OCI-LY3 (cell line): ENCODE measurements around the gene REEP1.

Source experiments
- H2AFZ ChIP-seq: fragments of 200-600, 300-600 bp; shearing (Covaris generic); 2 replicates; pipeline ENCODE4 v1.6.0; 2014; ENCODE audit warnings: antibody characterized with exemption, low read depth, low read length
- H3K27ac ChIP-seq: fragments of 200-600, 300-600 bp; sonication (generic); 2 replicates; pipeline ENCODE4 v1.5.1; 2014; ENCODE audit warnings: mild to moderate bottlenecking, low read length, moderate library complexity, mixed read lengths
- H3K27me3 ChIP-seq: fragments of 200-600, 300-600 bp; sonication (generic); 2 replicates; pipeline ENCODE4 v1.6.1; 2014; ENCODE audit warnings: low read depth, low read length, mixed read lengths
- H3K36me3 ChIP-seq: fragments of 200-600, 300-600 bp; sonication (generic); replicated peaks from 2 replicates; pipeline ENCODE3; 2014; ENCODE audit warnings: low read depth, low read length, mixed read lengths
- H3K4me1 ChIP-seq: fragments of 300-600, 200-600 bp; sonication (generic); 2 replicates; pipeline ENCODE4 v1.6.1; 2014; ENCODE audit warnings: low read length, mixed read lengths
- H3K4me2 ChIP-seq: fragments of 200-600, 300-600 bp; sonication (generic); 2 replicates; pipeline ENCODE4 v1.6.1; 2014; ENCODE audit warnings: low read length, mixed read lengths
- H3K4me3 ChIP-seq: fragments of 300-600, 200-600 bp; sonication (generic); 2 replicates; pipeline ENCODE4 v1.5.1; 2014; ENCODE audit warnings: antibody characterized with exemption, mild to moderate bottlenecking, low read length, moderate library complexity
- H3K79me2 ChIP-seq: fragments of 300-600, 200-600 bp; shearing (Covaris generic); 2 replicates; pipeline ENCODE4 v1.6.1; 2014; ENCODE audit warnings: mild to moderate bottlenecking, low read length, mixed read lengths
- H3K9ac ChIP-seq: fragments of 300-600, 200-600 bp; shearing (Covaris generic); 2 replicates; pipeline ENCODE4 v1.6.0; 2014; ENCODE audit warnings: mild to moderate bottlenecking, low read length, moderate library complexity
- H3K9me3 ChIP-seq: fragments of 200-600, 300-600 bp; shearing (Covaris generic); 2 replicates; pipeline ENCODE4 v1.6.1; 2014; ENCODE audit warnings: low read length, mixed read lengths; ENCODE audit not compliant: insufficient read depth
- H4K20me1 ChIP-seq: fragments of 200-600, 300-600 bp; sonication (generic); 2 replicates; pipeline ENCODE4 v1.6.1; 2016; ENCODE audit warnings: low read length, mixed read lengths; ENCODE audit not compliant: insufficient read depth
- EZH2phosphoT487 ChIP-seq: fragments of 200-600 bp; shearing (Covaris generic); IDR thresholded peaks from 2 replicates; pipeline ENCODE4 v1.6.1; 2018; ENCODE audit warnings: antibody characterized with exemption, mixed run types, low read depth
- TF ChIP-seq, protein P1 (sequence below): fragments of 200-600, 300-600 bp; sonication (generic); IDR thresholded peaks from 2 replicates; pipeline ENCODE4 v1.5.1; 2014; ENCODE audit warnings: antibody characterized with exemption, low read length, low read depth

The REEP1 gene

DNA sequence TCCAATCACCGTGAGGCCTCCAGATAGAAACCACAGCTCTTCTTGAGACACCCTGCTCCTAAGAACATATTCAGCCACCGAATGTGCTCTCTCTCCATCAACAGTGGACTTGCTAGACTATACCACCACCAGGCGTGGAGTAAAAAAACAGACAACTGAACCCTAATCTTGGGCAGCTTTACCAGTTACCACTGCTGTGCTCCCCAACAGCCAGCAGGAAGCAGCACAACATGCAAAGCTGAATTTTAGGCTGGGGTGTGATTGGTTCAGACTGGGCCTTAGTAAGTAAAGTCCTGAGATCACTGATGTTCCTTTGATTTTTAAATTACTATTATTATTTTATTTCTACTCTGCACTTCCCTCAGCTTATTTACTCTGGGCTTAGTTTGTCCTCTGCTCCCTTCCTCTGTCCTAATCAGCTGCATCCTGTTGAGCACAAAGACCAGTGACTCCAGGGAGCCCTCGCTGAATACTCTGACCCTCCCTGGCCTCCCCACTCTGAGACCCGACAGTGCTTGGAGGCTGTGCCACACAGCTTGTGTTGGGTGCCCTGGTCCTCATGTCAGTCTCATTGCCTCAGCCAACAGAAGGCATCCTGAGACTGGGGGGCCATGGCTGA lies 116.3 kb downstream of the REEP1 start:
- H4K20me1 ChIP-seq = no peaks in the 10 kb centered on the region
- H3K9me3 ChIP-seq = no peaks in the 10 kb centered on the region
- H3K36me3 ChIP-seq = no peaks in the 10 kb centered on the region
- TF ChIP-seq, protein P1, sequence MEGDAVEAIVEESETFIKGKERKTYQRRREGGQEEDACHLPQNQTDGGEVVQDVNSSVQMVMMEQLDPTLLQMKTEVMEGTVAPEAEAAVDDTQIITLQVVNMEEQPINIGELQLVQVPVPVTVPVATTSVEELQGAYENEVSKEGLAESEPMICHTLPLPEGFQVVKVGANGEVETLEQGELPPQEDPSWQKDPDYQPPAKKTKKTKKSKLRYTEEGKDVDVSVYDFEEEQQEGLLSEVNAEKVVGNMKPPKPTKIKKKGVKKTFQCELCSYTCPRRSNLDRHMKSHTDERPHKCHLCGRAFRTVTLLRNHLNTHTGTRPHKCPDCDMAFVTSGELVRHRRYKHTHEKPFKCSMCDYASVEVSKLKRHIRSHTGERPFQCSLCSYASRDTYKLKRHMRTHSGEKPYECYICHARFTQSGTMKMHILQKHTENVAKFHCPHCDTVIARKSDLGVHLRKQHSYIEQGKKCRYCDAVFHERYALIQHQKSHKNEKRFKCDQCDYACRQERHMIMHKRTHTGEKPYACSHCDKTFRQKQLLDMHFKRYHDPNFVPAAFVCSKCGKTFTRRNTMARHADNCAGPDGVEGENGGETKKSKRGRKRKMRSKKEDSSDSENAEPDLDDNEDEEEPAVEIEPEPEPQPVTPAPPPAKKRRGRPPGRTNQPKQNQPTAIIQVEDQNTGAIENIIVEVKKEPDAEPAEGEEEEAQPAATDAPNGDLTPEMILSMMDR = peak; percentile 96
- TF ChIP-seq EZH2phosphoT487 = no peak
- no peaks in the 10 kb centered on the region for H3K27me3 ChIP-seq
- no peak overlapping the region for H3K4me3 ChIP-seq
- no peaks in the 10 kb centered on the region for H3K79me2 ChIP-seq
- H2AFZ ChIP-seq = no peak overlapping the region
- H3K27ac ChIP-seq = no peak overlapping the region
- no peak overlapping the region for H3K4me2 ChIP-seq
- peaks cover 9% of the 10 kb centered on the region for H3K4me1 ChIP-seq
- no peak overlapping the region for H3K9ac ChIP-seq

DNA sequence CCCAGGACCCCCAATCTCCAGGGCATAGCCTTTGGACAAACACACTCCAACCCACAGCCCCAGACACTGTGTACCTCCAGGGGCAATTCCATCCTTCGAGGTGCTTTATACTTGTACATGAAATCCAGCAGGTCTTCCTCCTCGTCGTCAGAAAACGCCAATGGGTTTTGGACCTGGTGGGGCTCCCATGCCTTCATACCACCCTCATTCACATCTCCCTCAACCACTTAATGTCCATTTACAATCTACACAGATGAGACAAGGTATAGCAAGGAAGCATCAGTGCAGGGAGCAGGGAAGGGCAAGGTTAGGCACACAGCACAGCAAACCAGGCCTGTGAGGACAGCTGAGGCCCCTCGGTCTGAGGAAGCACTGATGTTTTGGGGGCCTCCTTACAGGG lies 117.5 kb downstream of the REEP1 start:
- no peaks in the 10 kb centered on the region for H3K27me3 ChIP-seq
- no peaks in the 10 kb centered on the region for H3K79me2 ChIP-seq
- H4K20me1 ChIP-seq = no peaks in the 10 kb centered on the region
- H3K9me3 ChIP-seq = no peaks in the 10 kb centered on the region
- no peak overlapping the region for H3K4me2 ChIP-seq
- TF ChIP-seq EZH2phosphoT487 = no peak
- TF ChIP-seq, protein P1 = no peak
- H2AFZ ChIP-seq = no peak overlapping the region
- no peaks in the 10 kb centered on the region for H3K36me3 ChIP-seq
- no peak overlapping the region for H3K4me3 ChIP-seq
- H3K9ac ChIP-seq = no peak overlapping the region
- no peak overlapping the region for H3K27ac ChIP-seq
- H3K4me1 ChIP-seq = no peaks in the 10 kb centered on the region

DNA sequence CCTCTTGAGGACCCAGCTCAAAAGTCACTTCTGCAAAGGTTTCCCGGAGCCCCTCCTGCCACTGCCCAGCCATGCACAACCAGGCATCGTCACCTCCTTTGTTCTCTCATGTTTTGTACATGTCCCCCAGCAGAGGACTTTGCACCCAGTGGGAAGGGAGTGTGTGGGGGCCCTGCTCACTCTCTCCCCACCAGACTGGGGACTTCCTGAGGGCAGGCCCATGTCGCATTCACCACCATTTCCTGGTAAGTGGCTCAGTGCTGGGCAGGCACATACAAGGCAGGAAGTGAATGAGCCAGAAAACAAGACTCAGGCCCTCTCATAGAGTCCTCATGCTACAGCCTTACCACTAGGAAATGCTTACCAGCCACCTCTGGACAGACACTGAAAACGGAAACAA lies 119.3 kb downstream of the REEP1 start:
- H4K20me1 ChIP-seq = no peaks in the 10 kb centered on the region
- H3K27ac ChIP-seq = no peak overlapping the region
- H3K9me3 ChIP-seq = no peaks in the 10 kb centered on the region
- TF ChIP-seq, protein P1 = no peak
- TF ChIP-seq EZH2phosphoT487 = no peak
- H2AFZ ChIP-seq = no peak overlapping the region
- H3K79me2 ChIP-seq = no peaks in the 10 kb centered on the region
- H3K36me3 ChIP-seq = peaks cover 12% of the 10 kb centered on the region
- no peaks in the 10 kb centered on the region for H3K4me1 ChIP-seq
- no peak overlapping the region for H3K4me3 ChIP-seq
- no peak overlapping the region for H3K4me2 ChIP-seq
- H3K27me3 ChIP-seq = no peaks in the 10 kb centered on the region
- no peak overlapping the region for H3K9ac ChIP-seq

DNA sequence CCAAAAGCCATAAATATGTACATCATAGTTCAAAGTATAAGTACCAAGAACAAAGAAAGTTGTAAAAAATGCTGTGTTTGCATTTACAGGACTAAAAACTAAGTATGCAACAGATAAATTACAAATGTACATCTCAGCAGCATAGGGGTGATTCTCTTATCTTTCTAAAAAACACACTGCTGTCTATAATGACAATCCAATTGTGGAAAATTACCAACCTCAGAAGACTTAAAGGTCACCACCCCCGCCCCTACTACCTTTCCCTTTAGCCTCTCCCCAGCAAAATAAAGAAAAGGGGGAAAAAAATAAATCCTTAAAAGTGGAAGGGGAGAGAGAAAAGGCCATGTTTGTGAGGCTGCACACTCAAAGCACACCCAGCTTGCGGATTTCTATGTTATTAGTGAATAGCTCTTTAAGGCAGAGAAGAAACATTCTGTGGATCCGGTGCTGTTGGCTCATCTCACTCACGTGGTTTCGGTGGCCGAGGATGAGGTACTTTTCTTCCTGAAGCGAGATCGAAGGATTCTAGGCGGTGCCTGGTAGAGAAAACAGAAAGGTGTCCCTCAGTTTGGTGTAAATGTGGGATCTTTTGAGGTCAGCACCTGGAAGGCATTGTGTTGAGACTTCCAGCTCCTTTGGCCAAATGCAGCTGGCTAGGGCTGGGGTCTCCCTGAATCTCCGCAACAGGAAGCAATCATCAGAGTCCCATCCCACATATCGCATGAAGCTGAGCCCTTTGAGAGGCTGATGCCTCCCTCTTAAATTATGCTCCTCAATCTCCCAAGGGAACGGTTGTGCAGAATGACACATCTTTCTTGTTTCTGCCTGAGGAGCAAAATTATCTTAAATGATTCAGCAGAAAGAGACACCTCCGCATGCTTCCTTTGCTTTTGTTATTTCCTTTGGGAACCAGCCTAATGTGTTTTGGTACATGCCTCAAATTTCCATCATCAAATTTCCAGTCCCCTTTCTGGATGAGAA lies 120.6 kb downstream of the REEP1 start:
- H3K36me3 ChIP-seq = peaks cover 20% of the 10 kb centered on the region
- H3K9ac ChIP-seq = no peak overlapping the region
- H4K20me1 ChIP-seq = no peaks in the 10 kb centered on the region
- H3K9me3 ChIP-seq = no peaks in the 10 kb centered on the region
- H2AFZ ChIP-seq = no peak overlapping the region
- TF ChIP-seq, protein P1 = no peak
- TF ChIP-seq EZH2phosphoT487 = no peak
- H3K4me3 ChIP-seq = no peak overlapping the region
- H3K4me1 ChIP-seq = no peaks in the 10 kb centered on the region
- no peak overlapping the region for H3K4me2 ChIP-seq
- H3K27me3 ChIP-seq = no peaks in the 10 kb centered on the region
- H3K27ac ChIP-seq = no peak overlapping the region
- no peaks in the 10 kb centered on the region for H3K79me2 ChIP-seq
